ENCODE data around the gene CHCHD6. TPM values are rescaled to one million over a fixed set of nuclear protein-coding genes. Genes with fewer than 3 reads are reported as not detected.

The CHCHD6 gene
- total RNA-seq, 1 donor from 2014 or later = 17.1 TPM

DNA sequence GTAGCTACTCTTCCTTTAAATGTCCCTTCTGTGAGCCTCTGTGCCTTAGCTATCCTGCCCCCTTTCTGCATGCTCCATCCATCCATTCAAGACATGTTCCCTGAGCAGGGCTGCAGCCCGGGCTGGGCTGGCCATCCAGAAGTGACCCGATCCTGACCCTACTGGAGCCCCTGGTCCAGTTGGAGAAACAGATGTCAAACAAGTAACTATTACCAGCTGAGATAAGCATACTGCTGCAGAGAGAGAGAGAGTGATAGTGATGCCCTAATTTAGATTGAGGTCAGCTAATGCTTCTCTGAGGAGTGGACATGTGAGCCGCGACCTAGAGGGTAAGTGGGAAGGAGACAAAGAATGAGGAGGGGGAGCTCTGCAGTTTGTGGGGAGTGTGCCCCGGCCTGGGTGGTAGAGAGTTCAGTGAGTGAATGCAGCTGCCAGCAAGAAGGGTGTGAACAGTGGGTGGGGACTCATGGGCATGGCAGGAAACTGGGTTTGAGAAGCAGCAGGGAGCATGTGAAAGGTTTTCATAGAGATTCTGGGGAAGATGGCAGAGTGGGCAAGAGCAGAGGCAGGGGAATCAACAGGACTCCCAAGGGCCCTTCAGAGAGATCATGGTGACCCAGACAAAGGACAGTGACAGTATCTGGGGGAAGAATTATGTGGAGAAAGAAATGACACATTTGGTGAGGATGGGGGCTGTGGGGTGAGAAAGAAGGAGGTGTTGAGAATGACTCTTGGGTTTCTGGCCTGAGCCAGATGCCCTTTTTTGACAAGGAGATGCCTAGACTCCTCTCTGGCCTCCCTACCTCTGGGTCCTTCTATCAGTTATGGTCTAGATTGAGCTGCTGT, 44.9 kb downstream of the CHCHD6 start:
- Mint-ChIP-seq H3K4me1 (ENCODE audit: low read depth) (peaks cover 60% of the 10 kb centered on the region), H3K27ac (ENCODE audit: unreplicated experiment) (no peak overlapping the region)
- DNase-seq (ENCODE audit: low spot score) = no peak

DNA sequence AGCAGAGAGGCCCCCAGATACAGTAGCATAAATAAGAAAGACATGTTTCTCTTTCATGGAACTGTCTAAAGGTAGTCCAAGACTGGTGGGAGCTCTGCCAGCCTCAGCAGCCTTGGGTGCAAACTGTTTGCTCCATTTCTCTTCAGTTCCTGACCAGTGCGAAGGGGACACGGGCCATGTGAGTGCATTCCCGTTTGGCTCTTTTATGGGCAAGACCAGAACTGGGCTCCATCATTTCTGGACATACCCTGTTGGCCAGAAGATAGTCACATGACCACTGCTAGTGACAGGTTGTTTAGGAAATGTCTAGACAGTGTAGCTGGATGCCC, 45.5 kb downstream of the CHCHD6 start:
- H3K27me3 Mint-ChIP-seq (ENCODE audit: low read depth) = no peaks in the 10 kb centered on the region
- H3K4me3 Mint-ChIP-seq (ENCODE audit: unreplicated experiment) = no peak overlapping the region
- peaks cover 65% of the 10 kb centered on the region for H3K4me1 Mint-ChIP-seq (ENCODE audit: low read depth)
- no peak for DNase-seq (ENCODE audit: low spot score)
- no peaks in the 10 kb centered on the region for H3K36me3 Mint-ChIP-seq (ENCODE audit: low read depth)
- TF ChIP-seq, protein P1, sequence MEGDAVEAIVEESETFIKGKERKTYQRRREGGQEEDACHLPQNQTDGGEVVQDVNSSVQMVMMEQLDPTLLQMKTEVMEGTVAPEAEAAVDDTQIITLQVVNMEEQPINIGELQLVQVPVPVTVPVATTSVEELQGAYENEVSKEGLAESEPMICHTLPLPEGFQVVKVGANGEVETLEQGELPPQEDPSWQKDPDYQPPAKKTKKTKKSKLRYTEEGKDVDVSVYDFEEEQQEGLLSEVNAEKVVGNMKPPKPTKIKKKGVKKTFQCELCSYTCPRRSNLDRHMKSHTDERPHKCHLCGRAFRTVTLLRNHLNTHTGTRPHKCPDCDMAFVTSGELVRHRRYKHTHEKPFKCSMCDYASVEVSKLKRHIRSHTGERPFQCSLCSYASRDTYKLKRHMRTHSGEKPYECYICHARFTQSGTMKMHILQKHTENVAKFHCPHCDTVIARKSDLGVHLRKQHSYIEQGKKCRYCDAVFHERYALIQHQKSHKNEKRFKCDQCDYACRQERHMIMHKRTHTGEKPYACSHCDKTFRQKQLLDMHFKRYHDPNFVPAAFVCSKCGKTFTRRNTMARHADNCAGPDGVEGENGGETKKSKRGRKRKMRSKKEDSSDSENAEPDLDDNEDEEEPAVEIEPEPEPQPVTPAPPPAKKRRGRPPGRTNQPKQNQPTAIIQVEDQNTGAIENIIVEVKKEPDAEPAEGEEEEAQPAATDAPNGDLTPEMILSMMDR (IDR thresholded peaks at IDR 0.05) = no peak
- H3K27ac Mint-ChIP-seq (ENCODE audit: unreplicated experiment) = no peak overlapping the region
- H3K9me3 Mint-ChIP-seq (ENCODE audit: low read depth) = no peaks in the 10 kb centered on the region

More for the DNA sequence above, 44.9 kb downstream of the CHCHD6 start:
- H3K9me3 Mint-ChIP-seq (ENCODE audit: low read depth) = no peaks in the 10 kb centered on the region
- no peak overlapping the region for H3K4me3 Mint-ChIP-seq (ENCODE audit: unreplicated experiment)
- H3K27me3 Mint-ChIP-seq (ENCODE audit: low read depth) = no peaks in the 10 kb centered on the region
- TF ChIP-seq, protein P1 (IDR thresholded peaks at IDR 0.05) = no peak
- no peaks in the 10 kb centered on the region for H3K36me3 Mint-ChIP-seq (ENCODE audit: low read depth)

DNA sequence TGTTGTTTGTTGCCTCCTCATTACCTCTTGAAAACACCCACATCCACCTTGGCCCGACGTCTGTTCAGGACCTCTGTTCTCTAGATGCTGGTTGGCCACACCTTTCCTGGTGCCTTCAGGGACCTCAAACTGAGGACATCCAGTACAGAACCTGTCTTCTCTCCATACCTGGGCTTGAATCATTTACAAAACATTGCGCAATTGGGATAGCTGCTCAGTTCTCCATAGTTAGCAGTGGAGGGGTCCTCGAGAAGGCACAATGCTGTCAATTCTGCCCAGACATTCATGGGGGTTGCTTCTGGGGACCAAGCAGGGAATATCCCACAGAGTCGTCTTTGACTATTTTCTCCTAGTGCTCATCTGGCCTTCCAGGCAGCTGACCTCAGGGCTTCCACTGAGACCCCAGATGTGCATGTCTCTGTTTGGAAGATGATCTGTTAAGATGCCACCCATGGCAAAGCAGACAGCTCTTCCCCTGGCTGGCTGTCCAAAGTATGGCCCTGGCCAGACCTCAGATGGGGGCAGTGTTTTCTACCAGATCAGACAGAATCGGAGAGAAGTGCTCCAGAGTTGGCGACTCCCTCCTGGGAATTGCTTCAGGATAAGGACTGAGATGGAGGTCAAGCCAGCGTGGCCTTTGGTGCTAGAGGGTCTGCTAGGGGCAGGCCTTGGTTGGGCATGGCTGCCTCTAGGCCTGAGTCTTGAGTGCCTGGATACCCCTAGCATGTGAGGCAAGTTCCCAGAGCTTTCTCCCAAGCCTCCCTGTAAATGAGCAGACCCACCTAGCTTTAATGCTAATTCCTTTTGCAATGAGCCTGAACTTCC, 46.1 kb downstream of the CHCHD6 start:
- peaks cover 65% of the 10 kb centered on the region for H3K4me1 Mint-ChIP-seq (ENCODE audit: low read depth)
- TF ChIP-seq, protein P1 (IDR thresholded peaks at IDR 0.05) = no peak
- no peak overlapping the region for H3K4me3 Mint-ChIP-seq (ENCODE audit: unreplicated experiment)
- no peaks in the 10 kb centered on the region for H3K9me3 Mint-ChIP-seq (ENCODE audit: low read depth)
- no peak for DNase-seq (ENCODE audit: low spot score)
- H3K27ac Mint-ChIP-seq (ENCODE audit: unreplicated experiment) = no peak overlapping the region
- H3K36me3 Mint-ChIP-seq (ENCODE audit: low read depth) = no peaks in the 10 kb centered on the region
- H3K27me3 Mint-ChIP-seq (ENCODE audit: low read depth) = no peaks in the 10 kb centered on the region

- Mint-ChIP-seq H3K36me3 (ENCODE audit: low read depth) (no peaks in the 10 kb centered on the region), H3K4me1 (ENCODE audit: low read depth) (peaks cover 63% of the 10 kb centered on the region), H3K27me3 (ENCODE audit: low read depth) (no peaks in the 10 kb centered on the region), H3K4me3 (ENCODE audit: unreplicated experiment) (no peak overlapping the region), H3K27ac (ENCODE audit: unreplicated experiment) (no peak overlapping the region), H3K9me3 (ENCODE audit: low read depth) (no peaks in the 10 kb centered on the region)
- TF ChIP-seq, protein P1 (IDR thresholded peaks at IDR 0.05) = peak; percentile 14
- no peak for DNase-seq (ENCODE audit: low spot score)
Observed at GRCh38 chr3:126750756-126751121, 46.7 kb downstream of the CHCHD6 start.

GRCh38 chr3:126751611-126752302, 47.7 kb downstream of the CHCHD6 start:
- Mint-ChIP-seq H3K36me3 (ENCODE audit: low read depth) (no peaks in the 10 kb centered on the region), H3K4me3 (ENCODE audit: unreplicated experiment) (no peak overlapping the region), H3K4me1 (ENCODE audit: low read depth) (peaks cover 53% of the 10 kb centered on the region), H3K9me3 (ENCODE audit: low read depth) (no peaks in the 10 kb centered on the region), H3K27ac (ENCODE audit: unreplicated experiment) (peak overlapping the region; percentile 77), H3K27me3 (ENCODE audit: low read depth) (no peaks in the 10 kb centered on the region)
- TF ChIP-seq, protein P1 (IDR thresholded peaks at IDR 0.05) = no peak
- no peak for DNase-seq (ENCODE audit: low spot score)

Data from chondrocyte (in vitro differentiated cells).